Keratinocyte (primary cell): Measurements from ENCODE around the gene OSBPL10. TPM values are rescaled to one million over a fixed set of nuclear protein-coding genes. Genes with fewer than 3 reads are reported as not detected.

Experiments used
- DNase-seq: peaks from one replicate; pipeline ENCODE4 v3.0.0-alpha.2; 2011; ENCODE audit warnings: low read depth, missing footprints, low spot score
- FAIRE-seq: peaks from 2 replicates; lab custom pipeline; 2011; peaks lifted over from hg19 to GRCh38; lab: Jason Lieb, UNC
- H2AFZ ChIP-seq: 2 replicates; pipeline ENCODE4 v1.6.0; 2012; ENCODE audit warnings: low read length, control low read depth, inconsistent platforms; ENCODE audit not compliant: control insufficient read depth
- H3K27ac ChIP-seq: 2 replicates; pipeline ENCODE4 v1.5.1; 2011; ENCODE audit warnings: low read length; ENCODE audit not compliant: control insufficient read depth, insufficient read depth
- H3K27me3 ChIP-seq: 3 replicates; pipeline ENCODE4 v1.6.0; 2011; ENCODE audit warnings: low read length; ENCODE audit not compliant: control insufficient read depth, insufficient read depth; ENCODE audit errors: extremely low read depth
- H3K36me3 ChIP-seq, 2 experiments: 2 replicates in 1 of 2; 3 replicates in 1 of 2; pipeline ENCODE4 v1.5.1; 2011; ENCODE audit warnings: low read length in 2 of 2, mild to moderate bottlenecking in 1 of 2; ENCODE audit not compliant: control insufficient read depth in 2 of 2, insufficient read depth in 2 of 2; ENCODE audit errors: extremely low read depth in 1 of 2
- H3K4me1 ChIP-seq: 3 replicates; pipeline ENCODE4 v1.5.1; 2011; ENCODE audit warnings: low read length; ENCODE audit not compliant: control insufficient read depth, insufficient read depth; ENCODE audit errors: extremely low read depth
- H3K4me2 ChIP-seq: 3 replicates; pipeline ENCODE4 v1.6.0; 2011; ENCODE audit warnings: low read depth, low read length; ENCODE audit not compliant: control insufficient read depth, insufficient read depth; ENCODE audit errors: extremely low read depth
- H3K4me3 ChIP-seq, 3 experiments: fragments of 200-600 bp in 1 of 3; sonication (generic) in 1 of 3; 2 replicates in 2 of 3; 3 replicates in 1 of 3; pipeline ENCODE4 v1.5.1; 2011 to 2016; ENCODE audit warnings: low read length in 3 of 3, mild to moderate bottlenecking in 3 of 3, control low read depth in 2 of 3, inconsistent platforms in 1 of 3, low read depth in 1 of 3, mixed read lengths in 1 of 3, mixed run types in 1 of 3, moderate library complexity in 1 of 3; ENCODE audit not compliant: control insufficient read depth in 2 of 3, insufficient read depth in 2 of 3; ENCODE audit errors: extremely low read depth in 1 of 3
- H3K79me2 ChIP-seq: 2 replicates; pipeline ENCODE4 v1.6.0; 2012; ENCODE audit warnings: low read length; ENCODE audit not compliant: control insufficient read depth, insufficient read depth
- H3K9ac ChIP-seq: 3 replicates; pipeline ENCODE4 v1.6.0; 2011; ENCODE audit warnings: low read length; ENCODE audit not compliant: control insufficient read depth, insufficient read depth; ENCODE audit errors: extremely low read depth
- H3K9me1 ChIP-seq: 3 replicates; pipeline ENCODE4 v1.6.0; 2011; ENCODE audit warnings: low read length; ENCODE audit not compliant: control insufficient read depth, insufficient read depth; ENCODE audit errors: extremely low read depth
- H3K9me3 ChIP-seq: 2 replicates; pipeline ENCODE4 v1.5.1; 2012; ENCODE audit warnings: low read depth, low read length; ENCODE audit not compliant: control insufficient read depth
- H4K20me1 ChIP-seq: 3 replicates; pipeline ENCODE4 v1.6.0; 2011; ENCODE audit warnings: low read length; ENCODE audit not compliant: control insufficient read depth, insufficient read depth; ENCODE audit errors: extremely low read depth
- EZH2 ChIP-seq: IDR thresholded peaks from one replicate; pipeline ENCODE4 v1.6.1; 2012; ENCODE audit warnings: inconsistent platforms, mild to moderate bottlenecking, low read length, moderate library complexity
- dilution Hi-C: fragments of 300-500 bp; cut with MboI; formaldehyde crosslinking; loops from one replicate; pipeline ENCODE4 v1.7.0; 2020; ENCODE audit warnings: low sequenced_read_pairs; ENCODE audit not compliant: extremely low pct_ligation_motif_present
- polyA plus RNA-seq, 5 experiments: library from polyadenylated mRNA; depleted of rRNA in 3 of 5; stranded (reverse) in 3 of 5; stranded (forward) in 1 of 5; unstranded in 1 of 5; fragments of >200 nt; gene quantifications; 1 replicate in 1 of 5; 2 replicates in 3 of 5; 3 replicates in 1 of 5; pipeline versions ENCODE4 v1.2.1 to v1.2.3, GENCODE V29; 2011 to 2012; ENCODE audit warnings: missing spikeins in 2 of 5, low read depth in 1 of 5, low replicate concordance in 1 of 5
- TF ChIP-seq, protein P1 (sequence below), 3 experiments: IDR thresholded peaks in 1 of 3; conservative IDR thresholded peaks in 1 of 3; optimal IDR thresholded peaks in 1 of 3; 2 replicates in 2 of 3; 3 replicates in 1 of 3; pipeline versions ENCODE3 to v1.5.1; 2011; ENCODE audit warnings: low read length in 3 of 3, mild to moderate bottlenecking in 3 of 3, moderate library complexity in 2 of 3, control low read depth in 1 of 3, inconsistent platforms in 1 of 3; ENCODE audit not compliant: insufficient read depth in 2 of 3; ENCODE audit errors: extremely low read depth in 1 of 3

The OSBPL10 gene
- polyA plus RNA-seq, 1 donor (not counting 4 experiments of a cell fraction or from before 2014, with no cell fraction given) = 50.1 TPM

- Histone ChIP-seq H3K4me1 (peaks cover 7% of the 10 kb centered on the region), H4K20me1 (no peaks in the 10 kb centered on the region), H3K4me3 (no peak overlapping the region), H3K9me1 (no peaks in the 10 kb centered on the region), H3K36me3 (peaks cover 0 to 8% of the 10 kb centered on the region in 2 experiments), H2AFZ (no peak overlapping the region), H3K27me3 (no peaks in the 10 kb centered on the region), H3K9ac (no peak overlapping the region), H3K27ac (no peak overlapping the region), H3K79me2 (peaks cover 65% of the 10 kb centered on the region), H3K9me3 (no peaks in the 10 kb centered on the region), H3K4me2 (no peak overlapping the region)
- TF ChIP-seq, protein P1, sequence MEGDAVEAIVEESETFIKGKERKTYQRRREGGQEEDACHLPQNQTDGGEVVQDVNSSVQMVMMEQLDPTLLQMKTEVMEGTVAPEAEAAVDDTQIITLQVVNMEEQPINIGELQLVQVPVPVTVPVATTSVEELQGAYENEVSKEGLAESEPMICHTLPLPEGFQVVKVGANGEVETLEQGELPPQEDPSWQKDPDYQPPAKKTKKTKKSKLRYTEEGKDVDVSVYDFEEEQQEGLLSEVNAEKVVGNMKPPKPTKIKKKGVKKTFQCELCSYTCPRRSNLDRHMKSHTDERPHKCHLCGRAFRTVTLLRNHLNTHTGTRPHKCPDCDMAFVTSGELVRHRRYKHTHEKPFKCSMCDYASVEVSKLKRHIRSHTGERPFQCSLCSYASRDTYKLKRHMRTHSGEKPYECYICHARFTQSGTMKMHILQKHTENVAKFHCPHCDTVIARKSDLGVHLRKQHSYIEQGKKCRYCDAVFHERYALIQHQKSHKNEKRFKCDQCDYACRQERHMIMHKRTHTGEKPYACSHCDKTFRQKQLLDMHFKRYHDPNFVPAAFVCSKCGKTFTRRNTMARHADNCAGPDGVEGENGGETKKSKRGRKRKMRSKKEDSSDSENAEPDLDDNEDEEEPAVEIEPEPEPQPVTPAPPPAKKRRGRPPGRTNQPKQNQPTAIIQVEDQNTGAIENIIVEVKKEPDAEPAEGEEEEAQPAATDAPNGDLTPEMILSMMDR (optimal IDR thresholded peaks at IDR 0.05 in 1 of 3, IDR thresholded peaks at IDR 0.05 in 1 of 3, conservative IDR thresholded peaks at IDR 0.05 in 1 of 3; ENCODE audit: extremely low read depth in 1 of 3, insufficient read depth in 2 of 3, low read length in 3 of 3) = no peak
- no peak for TF ChIP-seq EZH2
- dilution Hi-C loops = no loop called here
- no peak for DNase-seq
- peak; percentile 56 for FAIRE-seq
Measured at GRCh38 chr3:31832551-31832950, 148.5 kb downstream of the OSBPL10 start.

- no peak overlapping the region for H2AFZ ChIP-seq
- peaks cover 62% of the 10 kb centered on the region for H3K79me2 ChIP-seq
- no peak for DNase-seq
- no peaks in the 10 kb centered on the region for H3K9me1 ChIP-seq
- H3K4me1 ChIP-seq = peaks cover 2% of the 10 kb centered on the region
- no peaks in the 10 kb centered on the region for H3K27me3 ChIP-seq
- H3K36me3 ChIP-seq = peaks cover 4 to 8% of the 10 kb centered on the region in 2 experiments
- no peaks in the 10 kb centered on the region for H3K9me3 ChIP-seq
- dilution Hi-C loops = no loop called here
- no peak for TF ChIP-seq EZH2
- TF ChIP-seq, protein P1 (optimal IDR thresholded peaks at IDR 0.05 in 1 of 3, IDR thresholded peaks at IDR 0.05 in 1 of 3, conservative IDR thresholded peaks at IDR 0.05 in 1 of 3; ENCODE audit: extremely low read depth in 1 of 3, insufficient read depth in 2 of 3, low read length in 3 of 3) = no peak
- H3K9ac ChIP-seq = no peak overlapping the region
- H3K27ac ChIP-seq = no peak overlapping the region
- H4K20me1 ChIP-seq = no peaks in the 10 kb centered on the region
- peak; percentile 29 for FAIRE-seq
- H3K4me3 ChIP-seq = no peak overlapping the region
- no peak overlapping the region for H3K4me2 ChIP-seq
Measured at GRCh38 chr3:31831591-31831990, 149.5 kb downstream of the OSBPL10 start.
